Bronchial epithelial cell (primary cell): ENCODE results near the gene CYGB. TPM values are rescaled to one million over a fixed set of nuclear protein-coding genes. Genes with fewer than 3 reads are reported as not detected.
"Not testable (repeated sequence)": the region's sequence is repeated elsewhere in the genome, so short reads cannot be mapped to it uniquely, and the experiment has no call there.

ENCODE experiments used
- DNase-seq: peaks from one replicate; pipeline ENCODE4 v3.0.0-alpha.2; 2010; ENCODE audit warnings: low read depth
- FAIRE-seq: peaks from 2 replicates; lab custom pipeline; 2011; peaks lifted over from hg19 to GRCh38; lab: Jason Lieb, UNC
- H3K27me3 ChIP-seq: 2 replicates; pipeline ENCODE4 v1.5.1; 2011; ENCODE audit warnings: low read length; ENCODE audit not compliant: control insufficient read depth, insufficient read depth
- H3K36me3 ChIP-seq: 2 replicates; pipeline ENCODE4 v1.5.1; 2011; ENCODE audit warnings: low read length; ENCODE audit not compliant: control insufficient read depth, insufficient read depth
- H3K4me3 ChIP-seq: 2 replicates; pipeline ENCODE4 v1.5.1; 2011; ENCODE audit warnings: mild to moderate bottlenecking, low read depth, low read length, control low read depth
- CTCF ChIP-seq: IDR thresholded peaks from 2 replicates; pipeline ENCODE4 v1.5.1; 2011; ENCODE audit warnings: mild to moderate bottlenecking, moderate library complexity, low read length, control low read depth, inconsistent platforms; ENCODE audit not compliant: insufficient read depth, severe bottlenecking
- total RNA-seq: library from RNA; depleted of rRNA; stranded (reverse); fragments of >200 nt; gene quantifications from 2 replicates; pipeline ENCODE4 v1.2.1, GENCODE V29; 2014

Gene CYGB
- total RNA-seq, 1 donor from 2014 or later, result 2.1 TPM

GRCh38 chr17:76510831-76511244 lies 26.7 kb downstream of the CYGB start:
- no peak for FAIRE-seq
- TF ChIP-seq CTCF, result no peak
- no peak for DNase-seq
- H3K27me3 ChIP-seq, result peaks cover 4% of the 10 kb centered on the region
- H3K36me3 ChIP-seq, result no peaks in the 10 kb centered on the region
- no peak overlapping the region for H3K4me3 ChIP-seq

GRCh38 chr17:76508472-76509063 lies 28.9 kb downstream of the CYGB start:
- H3K4me3 ChIP-seq, FAIRE-seq: not testable (repeated sequence)

GRCh38 chr17:76506408-76507345 lies 30.8 kb downstream of the CYGB start:
- Histone ChIP-seq H3K4me3 (no peak overlapping the region), H3K36me3 (no peaks in the 10 kb centered on the region), H3K27me3 (peaks cover 4% of the 10 kb centered on the region)
- TF ChIP-seq CTCF, result peak; percentile 93
- peak; percentile 43 for DNase-seq
- FAIRE-seq, result no peak

More at GRCh38 chr17:76508472-76509063, 28.9 kb downstream of the CYGB start:
- not testable (repeated sequence) for H3K36me3 ChIP-seq, H3K27me3 ChIP-seq, DNase-seq

- TF ChIP-seq CTCF, result no peak
- DNase-seq (no peak), FAIRE-seq (no peak)
- Histone ChIP-seq H3K36me3 (no peaks in the 10 kb centered on the region), H3K27me3 (peaks cover 4% of the 10 kb centered on the region), H3K4me3 (no peak overlapping the region)
Observed at GRCh38 chr17:76504117-76504516, 33.4 kb downstream of the CYGB start.

- FAIRE-seq, result no peak
Observed at GRCh38 chr17:76502341-76503211, 34.9 kb downstream of the CYGB start.

More at GRCh38 chr17:76502341-76503211, 34.9 kb downstream of the CYGB start:
- no peak for DNase-seq
- Histone ChIP-seq H3K27me3 (peaks cover under 1% of the 10 kb centered on the region), H3K36me3 (no peaks in the 10 kb centered on the region), H3K4me3 (no peak overlapping the region)
- TF ChIP-seq CTCF, result no peak
